OCI-LY1 (cell line): ENCODE results near the gene TADA1.

Experiments used
- EZH2 ChIP-seq: fragments of 200-600 bp; sonication (generic), shearing (Covaris generic); IDR thresholded peaks from 2 replicates; pipeline ENCODE4 v1.8.0; 2017; ENCODE audit warnings: borderline replicate concordance, mixed run types, mild to moderate bottlenecking, antibody characterized with exemption, low read length, moderate library complexity, mixed read lengths
- TF ChIP-seq, protein P1 (sequence below): fragments of 200-600 bp; sonication (generic), shearing (Covaris generic); IDR thresholded peaks from 2 replicates; pipeline ENCODE4 v1.5.1; 2017; ENCODE audit warnings: mild to moderate bottlenecking, antibody characterized with exemption, low read length, moderate library complexity, mixed read lengths

DNA sequence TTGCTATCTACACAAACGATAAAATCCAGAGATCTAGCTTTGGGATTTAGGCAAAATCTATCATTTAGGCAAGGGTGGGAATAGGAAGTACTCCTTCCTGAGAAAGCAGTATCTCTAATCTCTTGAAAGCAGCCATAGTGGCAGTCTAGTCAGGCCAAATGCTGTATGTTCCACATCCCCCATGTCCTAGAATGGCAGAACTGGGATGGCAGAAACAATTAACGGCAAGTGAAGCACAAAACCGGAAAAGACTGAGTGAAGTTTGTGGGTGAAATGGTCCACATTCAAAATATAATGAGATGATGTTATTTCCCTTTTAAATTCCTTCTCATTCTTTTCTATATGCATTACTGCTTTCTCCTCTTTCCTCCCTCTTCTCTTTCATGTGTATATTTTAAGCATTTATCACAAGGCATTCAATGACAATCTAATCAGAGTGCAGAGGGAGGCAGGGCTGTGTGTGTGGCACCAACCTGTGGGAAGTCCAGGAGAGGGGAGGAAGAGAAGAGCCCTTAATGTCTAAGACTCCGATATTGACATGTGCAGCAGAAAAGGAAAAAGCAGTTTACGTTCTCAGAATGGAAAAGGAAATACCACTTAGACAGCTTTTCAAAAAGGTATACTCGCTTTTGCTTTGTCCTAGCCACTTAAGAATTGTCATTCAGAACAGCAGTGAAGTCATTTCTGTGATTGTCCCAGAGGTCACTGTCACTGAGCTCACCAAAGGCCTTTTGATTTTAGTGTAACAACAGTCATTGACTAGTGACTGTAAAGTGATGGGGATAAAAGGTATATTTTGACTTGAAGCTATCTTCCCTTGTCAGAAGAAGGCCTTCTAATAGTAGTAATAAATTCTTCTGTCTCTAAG is 42.3 kb upstream of the TADA1 start:
- TF ChIP-seq, protein P1, sequence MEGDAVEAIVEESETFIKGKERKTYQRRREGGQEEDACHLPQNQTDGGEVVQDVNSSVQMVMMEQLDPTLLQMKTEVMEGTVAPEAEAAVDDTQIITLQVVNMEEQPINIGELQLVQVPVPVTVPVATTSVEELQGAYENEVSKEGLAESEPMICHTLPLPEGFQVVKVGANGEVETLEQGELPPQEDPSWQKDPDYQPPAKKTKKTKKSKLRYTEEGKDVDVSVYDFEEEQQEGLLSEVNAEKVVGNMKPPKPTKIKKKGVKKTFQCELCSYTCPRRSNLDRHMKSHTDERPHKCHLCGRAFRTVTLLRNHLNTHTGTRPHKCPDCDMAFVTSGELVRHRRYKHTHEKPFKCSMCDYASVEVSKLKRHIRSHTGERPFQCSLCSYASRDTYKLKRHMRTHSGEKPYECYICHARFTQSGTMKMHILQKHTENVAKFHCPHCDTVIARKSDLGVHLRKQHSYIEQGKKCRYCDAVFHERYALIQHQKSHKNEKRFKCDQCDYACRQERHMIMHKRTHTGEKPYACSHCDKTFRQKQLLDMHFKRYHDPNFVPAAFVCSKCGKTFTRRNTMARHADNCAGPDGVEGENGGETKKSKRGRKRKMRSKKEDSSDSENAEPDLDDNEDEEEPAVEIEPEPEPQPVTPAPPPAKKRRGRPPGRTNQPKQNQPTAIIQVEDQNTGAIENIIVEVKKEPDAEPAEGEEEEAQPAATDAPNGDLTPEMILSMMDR: no peak
- no peak for TF ChIP-seq EZH2
